Neuron (in vitro differentiated cells): ENCODE measurements around the gene HECTD1.
"Not testable (repeated sequence)": the region's sequence is repeated elsewhere in the genome, so short reads cannot be mapped to it uniquely, and the experiment has no call there.

ENCODE experiments used
- H2AFZ ChIP-seq: one replicate; pipeline ENCODE4 v1.6.1; 2013; ENCODE audit warnings: low read depth, mild to moderate bottlenecking, inconsistent platforms, low read length, moderate library complexity
- H3K27me3 ChIP-seq: one replicate; pipeline ENCODE4 v1.6.1; 2013; ENCODE audit warnings: low read length; ENCODE audit not compliant: insufficient read depth
- H3K36me3 ChIP-seq: one replicate; pipeline ENCODE4 v1.6.1; 2013; ENCODE audit warnings: low read length; ENCODE audit not compliant: insufficient read depth
- H3K4me1 ChIP-seq: one replicate; pipeline ENCODE4 v1.6.1; 2013; ENCODE audit warnings: low read length; ENCODE audit not compliant: insufficient read depth
- H3K4me3 ChIP-seq: 2 replicates; pipeline ENCODE4 v1.5.1; 2013; ENCODE audit warnings: mild to moderate bottlenecking, low read length, moderate library complexity
- H3K9me3 ChIP-seq: one replicate; pipeline ENCODE4 v1.6.1; 2013; ENCODE audit warnings: low read length

HECTD1 gene

DNA sequence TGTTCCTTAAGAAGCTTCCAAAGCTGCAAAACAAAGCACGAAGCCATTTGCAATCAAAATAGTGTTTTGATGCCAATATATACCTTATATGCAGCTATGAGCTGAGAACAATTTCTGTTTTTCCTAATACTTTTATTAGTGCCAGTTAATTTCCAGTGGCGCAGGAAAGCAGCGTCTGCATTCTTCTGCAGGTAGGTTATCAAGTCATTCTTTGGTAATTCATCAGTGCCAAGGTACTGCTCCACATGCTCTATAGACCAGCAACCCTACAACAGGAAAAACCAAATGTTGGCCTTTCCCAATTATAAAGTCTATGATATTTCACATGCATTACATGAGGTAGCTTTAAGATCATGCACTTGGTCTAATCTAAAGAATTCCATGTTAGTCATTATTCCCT lies 93.8 kb downstream of the HECTD1 start:
- H2AFZ ChIP-seq, result no peak overlapping the region

DNA sequence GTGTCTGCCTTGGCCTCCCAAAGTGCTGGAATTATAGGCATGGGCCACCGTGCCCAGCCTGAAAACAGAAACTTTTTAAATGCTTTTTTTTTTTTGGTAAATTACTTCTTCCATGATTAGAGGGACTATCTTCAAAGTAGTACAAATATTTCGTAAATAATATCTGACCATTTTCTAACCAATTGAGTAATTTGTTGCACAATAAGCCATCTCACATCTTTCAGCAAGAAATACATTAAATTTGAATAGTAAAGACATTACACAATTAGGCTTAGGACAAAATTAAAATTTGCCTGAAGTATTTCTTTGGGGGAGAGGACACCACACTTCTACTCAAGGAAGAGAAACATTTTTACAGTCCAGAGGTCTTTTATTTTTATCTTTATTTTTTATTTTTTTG lies 96.7 kb downstream of the HECTD1 start:
- H3K27me3 ChIP-seq, result no peaks in the 10 kb centered on the region
- no peaks in the 10 kb centered on the region for H3K4me1 ChIP-seq
- H3K9me3 ChIP-seq, result no peaks in the 10 kb centered on the region
- H3K4me3 ChIP-seq, result no peak overlapping the region
- no peak overlapping the region for H2AFZ ChIP-seq
- peaks cover 89% of the 10 kb centered on the region for H3K36me3 ChIP-seq

More for the DNA sequence above, 93.8 kb downstream of the HECTD1 start:
- Histone ChIP-seq H3K4me1 (no peaks in the 10 kb centered on the region), H3K4me3 (no peak overlapping the region), H3K36me3 (peaks cover 79% of the 10 kb centered on the region), H3K9me3 (no peaks in the 10 kb centered on the region), H3K27me3 (no peaks in the 10 kb centered on the region)

DNA sequence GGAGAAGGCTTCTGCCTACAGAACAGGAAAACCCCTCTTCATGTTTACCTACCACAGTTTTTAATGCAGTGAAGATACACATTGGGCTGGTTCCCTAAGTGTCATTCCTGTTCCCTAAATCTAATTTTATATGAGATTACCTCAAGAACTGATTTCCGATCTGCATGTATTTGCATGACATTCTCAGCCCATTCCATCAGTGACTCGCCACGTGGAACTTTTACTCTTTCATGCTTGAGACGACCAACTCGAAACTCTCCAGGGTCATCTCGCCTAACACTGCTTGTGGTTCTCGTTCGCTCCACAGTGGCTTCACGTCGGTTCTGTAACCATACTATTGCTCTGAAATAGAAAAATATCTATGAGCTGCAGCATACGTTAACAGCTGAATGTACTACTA lies 98.3 kb downstream of the HECTD1 start:
- no peaks in the 10 kb centered on the region for H3K27me3 ChIP-seq
- H2AFZ ChIP-seq, result no peak overlapping the region
- no peaks in the 10 kb centered on the region for H3K9me3 ChIP-seq
- peaks cover 89% of the 10 kb centered on the region for H3K36me3 ChIP-seq
- H3K4me3 ChIP-seq, result no peak overlapping the region
- H3K4me1 ChIP-seq, result no peaks in the 10 kb centered on the region

GRCh38 chr14:31106768-31107167 lies 100.8 kb downstream of the HECTD1 start:
- no peak overlapping the region for H3K4me3 ChIP-seq
- H2AFZ ChIP-seq, result no peak overlapping the region
- H3K4me1 ChIP-seq, result no peaks in the 10 kb centered on the region
- H3K27me3 ChIP-seq, result no peaks in the 10 kb centered on the region
- H3K36me3 ChIP-seq, result peaks cover 80% of the 10 kb centered on the region
- H3K9me3 ChIP-seq, result no peaks in the 10 kb centered on the region

DNA sequence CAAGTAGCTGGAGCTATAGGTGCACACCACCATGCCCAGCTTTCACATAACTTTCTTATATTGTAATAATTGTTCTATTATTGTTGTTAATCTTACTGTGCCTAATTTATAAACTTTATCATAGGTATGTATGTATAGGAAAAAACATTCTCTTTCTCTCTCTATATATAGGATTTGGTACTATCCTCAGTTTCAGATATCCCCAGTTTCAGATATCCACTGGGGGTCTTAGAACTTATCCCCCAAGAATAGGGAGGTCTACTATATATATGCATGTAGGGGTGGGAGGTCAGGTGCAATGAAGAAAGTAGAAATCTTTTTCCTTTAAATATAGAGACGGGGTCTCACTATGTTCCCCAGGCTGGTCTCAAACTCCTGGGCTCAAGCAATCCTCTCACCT lies 110.5 kb downstream of the HECTD1 start:
- Histone ChIP-seq H3K36me3 (peaks cover 40% of the 10 kb centered on the region), H3K9me3 (no peaks in the 10 kb centered on the region), H3K27me3 (no peaks in the 10 kb centered on the region), H2AFZ (no peak overlapping the region), H3K4me3 (no peak overlapping the region), H3K4me1 (no peaks in the 10 kb centered on the region)

GRCh38 chr14:31096255-31096654 lies 111.3 kb downstream of the HECTD1 start:
- no peak overlapping the region for H2AFZ ChIP-seq
- no peak overlapping the region for H3K4me3 ChIP-seq
- H3K9me3 ChIP-seq, result no peaks in the 10 kb centered on the region
- H3K36me3 ChIP-seq, result peaks cover 39% of the 10 kb centered on the region
- H3K27me3 ChIP-seq, result no peaks in the 10 kb centered on the region
- no peaks in the 10 kb centered on the region for H3K4me1 ChIP-seq

GRCh38 chr14:31095817-31096216 lies 111.8 kb downstream of the HECTD1 start:
- H3K27me3 ChIP-seq, H3K4me1 ChIP-seq, H2AFZ ChIP-seq, H3K4me3 ChIP-seq, H3K9me3 ChIP-seq: not testable (repeated sequence)
- peaks cover 35% of the 10 kb centered on the region for H3K36me3 ChIP-seq

DNA sequence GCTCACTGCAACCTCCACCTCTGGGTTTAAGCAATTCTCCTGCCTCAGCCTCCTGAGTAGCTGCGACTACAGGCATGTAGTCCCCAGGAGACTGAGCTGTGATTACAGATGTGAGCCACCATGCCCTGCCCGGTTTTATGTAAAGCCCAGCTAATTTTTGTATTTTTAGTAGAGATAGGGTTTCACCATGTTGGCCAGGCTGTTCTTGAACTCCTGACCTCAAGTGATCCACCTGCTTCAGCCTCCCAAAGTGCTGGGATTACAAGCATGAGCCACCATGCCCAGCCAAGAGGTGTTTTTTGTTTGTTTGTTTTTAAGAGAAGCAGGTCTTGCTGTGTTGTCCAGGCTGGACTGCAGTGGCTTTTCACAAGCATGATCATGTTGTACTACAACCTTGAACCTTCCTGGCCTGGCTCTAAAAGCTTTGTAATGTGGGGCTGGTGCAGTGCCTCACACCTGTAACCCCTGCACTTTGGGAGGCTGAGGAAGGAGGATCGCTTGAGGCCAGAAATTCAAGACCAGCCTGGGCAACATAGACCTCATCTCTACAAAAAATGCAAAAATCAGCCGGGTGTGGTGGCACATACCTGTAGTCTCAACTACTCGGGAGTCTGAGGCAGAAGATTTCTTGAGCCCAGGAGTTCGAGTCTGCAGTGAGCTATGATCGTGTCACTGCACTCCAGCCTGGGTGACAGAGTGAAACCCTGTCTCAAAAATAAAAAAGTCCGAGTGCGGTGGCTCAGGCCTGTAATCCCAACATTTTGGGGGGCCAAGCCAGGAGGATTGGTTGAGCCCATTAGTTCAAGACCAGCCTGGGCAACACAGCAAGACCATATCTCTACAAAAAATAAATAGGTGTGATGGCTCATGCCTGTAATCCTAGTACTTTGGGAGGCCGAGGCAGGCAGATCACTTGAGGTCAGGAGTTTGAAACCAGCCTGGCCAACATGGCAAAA lies 113.4 kb downstream of the HECTD1 start:
- H3K27me3 ChIP-seq, H3K9me3 ChIP-seq, H3K4me1 ChIP-seq, H2AFZ ChIP-seq, H3K4me3 ChIP-seq: not testable (repeated sequence)
- H3K36me3 ChIP-seq, result peaks cover 21% of the 10 kb centered on the region

DNA sequence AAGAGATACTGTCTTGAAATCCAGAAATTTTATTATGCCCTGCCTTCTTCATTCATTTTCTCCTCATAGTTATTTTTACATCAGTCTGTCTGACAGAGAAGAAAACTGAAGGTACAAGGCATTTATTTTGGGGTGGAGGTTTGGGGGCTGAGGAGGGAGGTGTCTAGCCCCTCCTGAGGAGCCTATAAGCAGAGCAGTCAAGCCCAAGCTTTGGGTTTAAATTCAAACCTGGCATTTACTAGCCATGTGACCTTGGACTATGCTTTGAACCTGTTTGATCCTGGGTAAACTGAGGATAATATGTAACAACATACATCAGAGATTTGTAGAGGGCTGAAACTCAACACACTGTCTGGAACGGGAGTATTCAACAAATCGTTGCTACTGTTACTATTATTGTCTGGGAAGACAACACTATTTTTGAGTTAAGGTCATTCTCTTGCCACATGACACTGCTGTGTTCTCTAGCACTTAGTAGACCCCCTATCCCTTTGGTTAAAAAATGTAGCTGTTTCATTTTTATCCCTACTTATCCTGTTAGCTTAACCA lies 115.4 kb downstream of the HECTD1 start:
- H3K4me1 ChIP-seq, result no peaks in the 10 kb centered on the region
- no peaks in the 10 kb centered on the region for H3K9me3 ChIP-seq
- no peaks in the 10 kb centered on the region for H3K27me3 ChIP-seq
- peaks cover 6% of the 10 kb centered on the region for H3K36me3 ChIP-seq
- no peak overlapping the region for H2AFZ ChIP-seq
- no peak overlapping the region for H3K4me3 ChIP-seq

DNA sequence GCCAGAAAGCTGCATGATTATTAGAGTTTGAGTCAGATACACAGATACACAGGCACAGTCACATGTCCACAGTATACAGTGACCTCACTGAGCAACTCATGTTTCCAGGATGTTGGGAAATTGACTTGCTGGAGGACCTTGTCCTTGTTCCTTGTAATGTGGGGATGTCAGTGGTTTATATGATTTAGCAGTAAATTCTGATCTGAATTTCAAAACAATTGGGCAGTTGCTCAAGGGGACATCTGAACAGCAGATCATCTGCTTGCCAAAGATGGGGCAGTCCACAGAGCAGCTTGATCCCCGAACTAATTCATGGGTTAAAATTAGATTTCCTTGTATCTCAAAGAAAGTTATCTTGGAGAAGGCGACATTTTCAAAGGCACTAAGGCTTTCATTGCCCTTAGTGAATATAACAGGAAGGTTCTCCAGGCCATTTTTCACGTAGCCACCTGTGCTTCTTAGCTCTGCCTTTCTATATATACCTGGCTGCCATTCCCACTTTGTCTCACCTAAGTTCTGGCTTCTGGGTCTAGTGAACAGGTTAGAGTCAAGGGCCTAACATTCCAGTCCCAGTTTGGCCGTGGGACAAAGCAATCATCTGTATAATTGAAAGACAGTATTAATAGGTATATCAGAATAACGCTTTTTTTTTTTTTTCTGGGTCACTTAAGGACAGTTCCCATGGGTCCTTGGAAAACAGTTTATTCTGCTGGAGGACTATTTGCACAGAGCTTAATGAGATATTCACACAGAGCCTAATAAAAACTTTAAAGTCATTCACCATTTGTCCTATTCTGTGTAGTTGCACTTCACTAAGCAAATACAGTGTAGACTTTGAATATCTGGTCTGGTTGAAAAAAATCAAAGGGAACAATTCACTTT lies 116.5 kb downstream of the HECTD1 start:
- H3K36me3 ChIP-seq, result no peaks in the 10 kb centered on the region
- no peak overlapping the region for H2AFZ ChIP-seq
- H3K9me3 ChIP-seq, result no peaks in the 10 kb centered on the region
- H3K4me3 ChIP-seq, result no peak overlapping the region
- no peaks in the 10 kb centered on the region for H3K27me3 ChIP-seq
- H3K4me1 ChIP-seq, result no peaks in the 10 kb centered on the region

DNA sequence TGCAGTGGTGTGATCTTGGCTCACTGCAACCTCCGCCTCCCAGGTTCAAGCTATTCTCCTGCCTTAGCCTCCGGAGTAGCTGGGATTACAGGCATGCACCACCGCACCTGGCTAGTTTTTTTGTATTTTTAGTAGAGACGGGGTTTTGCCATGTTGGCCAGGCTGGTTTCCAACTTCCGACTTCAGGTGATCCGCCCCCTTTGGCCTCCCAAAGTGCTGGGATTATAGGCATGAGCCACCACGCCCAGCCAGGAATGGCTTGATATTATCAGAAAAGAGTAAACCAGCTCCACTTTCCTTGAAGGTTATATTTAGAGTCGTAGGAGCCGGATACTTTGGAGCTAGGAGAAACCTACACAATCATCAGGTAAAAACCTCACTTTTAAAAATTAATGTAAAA lies 121.1 kb downstream of the HECTD1 start:
- not testable (repeated sequence) for H3K9me3 ChIP-seq, H3K36me3 ChIP-seq, H3K4me1 ChIP-seq, H2AFZ ChIP-seq, H3K27me3 ChIP-seq, H3K4me3 ChIP-seq

GRCh38 chr14:31085027-31085426 lies 122.6 kb downstream of the HECTD1 start:
- H3K4me1 ChIP-seq, result no peaks in the 10 kb centered on the region
- H3K36me3 ChIP-seq, result peaks cover 7% of the 10 kb centered on the region
- H2AFZ ChIP-seq, result no peak overlapping the region
- H3K4me3 ChIP-seq, result no peak overlapping the region
- no peaks in the 10 kb centered on the region for H3K9me3 ChIP-seq
- no peaks in the 10 kb centered on the region for H3K27me3 ChIP-seq

DNA sequence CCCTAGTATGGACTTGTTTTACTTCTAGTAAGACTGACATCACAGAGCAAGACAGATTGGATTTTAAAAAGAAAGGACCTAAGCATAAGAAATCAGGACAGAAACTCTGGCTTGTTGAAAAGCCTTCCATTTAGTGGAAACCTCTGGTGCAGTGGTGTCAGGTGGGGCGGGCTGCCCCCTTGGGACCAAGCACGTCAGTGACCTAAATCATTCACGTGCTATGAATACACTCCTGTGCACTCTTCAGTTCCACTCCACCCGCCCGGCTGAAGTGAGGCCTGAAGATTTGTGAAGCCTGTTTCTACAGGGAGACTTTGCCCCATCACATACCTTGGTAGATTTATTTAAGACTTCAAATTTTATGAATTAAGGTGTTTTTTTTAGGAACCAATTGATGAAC lies 123.2 kb downstream of the HECTD1 start:
- no peaks in the 10 kb centered on the region for H3K9me3 ChIP-seq
- H3K27me3 ChIP-seq, result no peaks in the 10 kb centered on the region
- peaks cover 7% of the 10 kb centered on the region for H3K36me3 ChIP-seq
- no peak overlapping the region for H3K4me3 ChIP-seq
- H3K4me1 ChIP-seq, result no peaks in the 10 kb centered on the region
- H2AFZ ChIP-seq, result no peak overlapping the region
